Kidney epithelial cell (primary cell): Measurements from ENCODE around the gene DLGAP4. TPM values are rescaled to one million over a fixed set of nuclear protein-coding genes. Genes with fewer than 3 reads are reported as not detected.

Experiments used
- DNase-seq: peaks from one replicate; pipeline ENCODE4 v3.0.0-alpha.2; 2010; ENCODE audit warnings: low read depth
- H3K27me3 ChIP-seq: 2 replicates; pipeline ENCODE4 v1.6.0; 2011; ENCODE audit warnings: low read length; ENCODE audit not compliant: control insufficient read depth, insufficient read depth
- H3K36me3 ChIP-seq: 2 replicates; pipeline ENCODE4 v1.5.1; 2011; ENCODE audit warnings: low read length; ENCODE audit not compliant: control insufficient read depth, insufficient read depth
- H3K4me3 ChIP-seq: 2 replicates; pipeline ENCODE4 v1.5.1; 2011; ENCODE audit warnings: low read depth, mild to moderate bottlenecking, control low read depth, low read length
- total RNA-seq: library from RNA; depleted of rRNA; stranded (reverse); fragments of >200 nt; gene quantifications from 2 replicates; pipeline ENCODE4 v1.2.3, GENCODE V29; 2015
- TF ChIP-seq, protein P1 (sequence below): IDR thresholded peaks from 2 replicates; pipeline ENCODE4 v1.5.1; 2011; ENCODE audit warnings: mild to moderate bottlenecking, moderate library complexity, low read length, control low read depth, inconsistent platforms; ENCODE audit not compliant: insufficient read depth, poor library complexity, severe bottlenecking

DLGAP4 gene
- total RNA-seq, 1 donor from 2014 or later: 78.4 TPM

GRCh38 chr20:36369739-36370138 is 63.6 kb downstream of the DLGAP4 start:
- no peak overlapping the region for H3K4me3 ChIP-seq
- DNase-seq: no peak
- TF ChIP-seq, protein P1, sequence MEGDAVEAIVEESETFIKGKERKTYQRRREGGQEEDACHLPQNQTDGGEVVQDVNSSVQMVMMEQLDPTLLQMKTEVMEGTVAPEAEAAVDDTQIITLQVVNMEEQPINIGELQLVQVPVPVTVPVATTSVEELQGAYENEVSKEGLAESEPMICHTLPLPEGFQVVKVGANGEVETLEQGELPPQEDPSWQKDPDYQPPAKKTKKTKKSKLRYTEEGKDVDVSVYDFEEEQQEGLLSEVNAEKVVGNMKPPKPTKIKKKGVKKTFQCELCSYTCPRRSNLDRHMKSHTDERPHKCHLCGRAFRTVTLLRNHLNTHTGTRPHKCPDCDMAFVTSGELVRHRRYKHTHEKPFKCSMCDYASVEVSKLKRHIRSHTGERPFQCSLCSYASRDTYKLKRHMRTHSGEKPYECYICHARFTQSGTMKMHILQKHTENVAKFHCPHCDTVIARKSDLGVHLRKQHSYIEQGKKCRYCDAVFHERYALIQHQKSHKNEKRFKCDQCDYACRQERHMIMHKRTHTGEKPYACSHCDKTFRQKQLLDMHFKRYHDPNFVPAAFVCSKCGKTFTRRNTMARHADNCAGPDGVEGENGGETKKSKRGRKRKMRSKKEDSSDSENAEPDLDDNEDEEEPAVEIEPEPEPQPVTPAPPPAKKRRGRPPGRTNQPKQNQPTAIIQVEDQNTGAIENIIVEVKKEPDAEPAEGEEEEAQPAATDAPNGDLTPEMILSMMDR: no peak
- peaks cover 18% of the 10 kb centered on the region for H3K27me3 ChIP-seq
- H3K36me3 ChIP-seq: no peaks in the 10 kb centered on the region

- DNase-seq: no peak
- Histone ChIP-seq H3K36me3 (no peaks in the 10 kb centered on the region), H3K4me3 (no peak overlapping the region), H3K27me3 (peaks cover 18% of the 10 kb centered on the region)
- TF ChIP-seq, protein P1: no peak
These were observed 65.1 kb downstream of the DLGAP4 start for GRCh38 chr20:36370991-36371790.

GRCh38 chr20:36372666-36373065 is 66.5 kb downstream of the DLGAP4 start:
- no peaks in the 10 kb centered on the region for H3K36me3 ChIP-seq
- DNase-seq: no peak
- H3K4me3 ChIP-seq: no peak overlapping the region
- TF ChIP-seq, protein P1: no peak
- peaks cover 16% of the 10 kb centered on the region for H3K27me3 ChIP-seq

DNA sequence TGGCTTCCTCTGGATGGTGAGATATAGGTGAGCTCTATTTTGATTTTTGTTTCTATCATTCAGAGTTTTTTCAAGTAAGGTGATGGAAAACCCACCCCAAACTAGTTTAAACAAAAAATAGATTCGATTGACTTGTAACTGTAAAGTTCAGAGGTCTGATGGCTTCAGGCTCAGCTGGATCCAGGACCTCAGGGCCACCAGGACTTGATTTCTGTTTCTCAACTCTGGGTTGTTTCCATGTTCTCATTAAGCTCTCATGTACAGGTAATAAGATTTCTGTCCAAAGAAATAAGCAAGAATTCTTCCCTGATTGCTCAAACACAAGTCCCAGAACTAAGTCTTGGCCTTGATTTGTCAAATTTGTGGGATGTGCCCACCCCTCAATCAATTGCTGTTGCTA is 67.0 kb downstream of the DLGAP4 start:
- Histone ChIP-seq H3K27me3 (peaks cover 14% of the 10 kb centered on the region), H3K4me3 (no peak overlapping the region), H3K36me3 (no peaks in the 10 kb centered on the region)
- TF ChIP-seq, protein P1: no peak
- no peak for DNase-seq

DNA sequence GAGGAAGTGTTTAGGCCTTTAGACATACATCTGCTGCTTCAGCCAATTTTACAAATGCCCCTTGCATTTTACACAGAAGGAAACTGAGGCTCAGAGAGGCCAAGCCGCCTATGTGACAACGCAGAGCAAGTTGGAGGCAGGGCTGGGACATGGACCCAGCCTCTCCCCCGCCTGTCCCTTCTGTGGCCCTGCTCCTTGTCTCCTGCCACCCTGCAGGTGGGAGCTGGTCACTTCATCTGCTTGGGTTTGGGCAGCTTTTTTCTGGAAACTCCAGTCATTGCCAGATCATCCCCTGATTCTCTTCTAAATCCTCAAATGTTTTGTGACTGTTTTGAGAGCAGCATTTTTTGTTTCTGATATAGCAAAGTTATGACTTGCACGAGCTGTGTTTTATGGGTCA is 68.9 kb downstream of the DLGAP4 start:
- no peaks in the 10 kb centered on the region for H3K36me3 ChIP-seq
- peaks cover 14% of the 10 kb centered on the region for H3K27me3 ChIP-seq
- TF ChIP-seq, protein P1: no peak

More for the DNA sequence above, 68.9 kb downstream of the DLGAP4 start:
- no peak for DNase-seq
- H3K4me3 ChIP-seq: no peak overlapping the region
